IPS-15b (cell line): ENCODE measurements around the gene NFIB.

Experiments
- H3K27me3 ChIP-seq: one replicate; pipeline ENCODE4 v1.6.1; 2013; ENCODE audit warnings: low read length; ENCODE audit not compliant: control insufficient read depth, insufficient read depth
- H3K36me3 ChIP-seq: one replicate; pipeline ENCODE4 v1.6.1; 2013; ENCODE audit warnings: low read length; ENCODE audit not compliant: control insufficient read depth, insufficient read depth
- H3K4me1 ChIP-seq: one replicate; pipeline ENCODE4 v1.6.1; 2013; ENCODE audit warnings: mild to moderate bottlenecking, low read length; ENCODE audit not compliant: control insufficient read depth, insufficient read depth
- H3K4me3 ChIP-seq: one replicate; pipeline ENCODE4 v1.5.1; 2013; ENCODE audit warnings: low read depth, low read length
- H3K9ac ChIP-seq: one replicate; pipeline ENCODE4 v1.6.1; 2013; ENCODE audit warnings: low read depth, mild to moderate bottlenecking, low read length
- H3K9me3 ChIP-seq: one replicate; pipeline ENCODE4 v1.6.1; 2013; ENCODE audit warnings: mild to moderate bottlenecking, low read length; ENCODE audit not compliant: control insufficient read depth, insufficient read depth

NFIB gene

GRCh38 chr9:14308853-14309145 lies 5.1 kb downstream of the NFIB start:
- Histone ChIP-seq H3K9me3 (no peaks in the 10 kb centered on the region), H3K4me1 (peaks cover 3% of the 10 kb centered on the region), H3K27me3 (peaks cover 31% of the 10 kb centered on the region), H3K36me3 (no peaks in the 10 kb centered on the region), H3K9ac (no peak overlapping the region), H3K4me3 (no peak overlapping the region)

DNA sequence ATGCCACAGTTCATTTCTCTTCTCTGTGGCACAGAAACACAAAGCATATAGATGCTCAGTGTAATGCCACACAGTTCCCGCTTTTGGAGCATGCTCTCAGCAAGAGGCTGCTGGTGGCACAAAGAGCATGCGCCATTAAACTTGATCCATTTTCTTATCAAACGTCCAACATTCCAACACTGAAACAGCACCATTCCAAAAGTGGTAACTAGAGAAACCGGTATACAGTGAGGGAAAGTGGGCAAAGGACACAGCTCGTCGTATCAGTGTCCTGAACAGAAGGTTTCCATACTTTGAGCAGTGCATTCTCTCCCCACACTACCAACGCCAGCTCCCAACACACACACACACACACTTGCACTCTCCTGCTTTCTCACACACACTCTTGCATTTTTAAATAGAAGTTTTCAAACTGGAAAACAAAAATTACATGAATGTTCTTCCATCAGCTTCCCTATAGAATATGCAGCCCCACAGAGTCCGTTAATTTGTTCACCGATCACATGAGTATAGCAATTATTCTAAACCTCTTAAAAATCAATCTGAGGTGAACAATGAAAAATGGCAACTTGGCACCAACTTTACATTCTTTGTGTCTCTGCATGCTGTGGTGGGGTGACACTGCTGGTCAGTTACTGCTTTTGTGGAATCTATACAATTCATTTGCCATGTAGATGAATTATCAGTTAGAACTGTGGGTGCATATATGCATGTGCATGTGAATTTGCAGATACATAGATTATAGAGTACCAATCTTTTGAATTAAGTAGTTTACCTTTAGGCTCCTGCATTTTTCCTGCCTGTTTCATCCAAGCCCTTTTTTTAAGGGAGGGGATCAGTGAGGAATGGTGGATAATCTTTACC lies 5.7 kb downstream of the NFIB start:
- peaks cover 3% of the 10 kb centered on the region for H3K4me1 ChIP-seq
- no peak overlapping the region for H3K4me3 ChIP-seq
- no peaks in the 10 kb centered on the region for H3K36me3 ChIP-seq
- no peaks in the 10 kb centered on the region for H3K9me3 ChIP-seq
- peaks cover 28% of the 10 kb centered on the region for H3K27me3 ChIP-seq
- H3K9ac ChIP-seq = no peak overlapping the region

DNA sequence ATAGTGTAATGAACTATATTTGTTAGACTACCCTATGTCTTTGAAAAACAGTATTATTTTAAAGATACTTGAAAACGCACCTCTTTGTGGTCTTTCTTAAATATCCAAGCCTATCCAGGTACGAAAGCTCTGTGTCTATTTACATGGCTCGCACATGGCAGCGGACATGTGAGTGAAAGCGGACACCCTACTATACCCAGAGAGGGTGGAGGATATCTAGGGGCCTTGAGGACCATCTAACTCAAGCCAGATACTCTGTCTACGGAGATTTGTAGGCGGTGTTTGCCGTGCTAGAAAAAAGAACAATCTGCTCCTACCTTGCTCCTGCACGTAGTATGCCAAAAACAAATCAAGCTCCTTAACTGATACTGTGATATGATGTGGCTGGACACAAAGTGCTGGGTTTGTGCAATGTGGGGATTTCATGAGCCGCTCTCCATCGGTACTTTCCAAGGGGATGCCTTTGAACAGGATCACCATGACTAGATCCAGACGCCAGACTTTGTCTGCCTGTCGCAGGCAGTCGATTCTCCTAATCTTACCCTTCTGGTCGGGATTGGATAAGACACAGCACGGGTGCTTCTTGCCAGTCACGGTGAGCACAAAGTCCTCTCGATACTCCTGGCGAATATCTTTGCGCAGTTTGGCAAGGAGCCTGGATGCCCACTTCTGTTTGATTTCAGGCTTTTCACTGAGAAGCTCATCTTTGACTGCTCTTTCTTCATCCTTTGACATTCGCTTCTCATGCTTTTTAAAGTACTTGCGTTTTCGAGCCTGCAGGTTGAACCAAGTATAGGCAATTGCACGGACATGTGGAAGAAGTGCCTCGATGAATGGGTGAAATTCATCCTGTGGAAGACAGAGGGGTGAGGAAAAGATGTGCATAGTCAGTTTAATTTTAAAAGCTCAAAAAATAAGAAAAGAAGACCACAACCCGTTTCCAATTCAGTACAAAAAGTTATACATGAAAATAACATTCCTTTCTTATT lies 7.0 kb downstream of the NFIB start:
- no peaks in the 10 kb centered on the region for H3K4me1 ChIP-seq
- H3K4me3 ChIP-seq = no peak overlapping the region
- H3K36me3 ChIP-seq = no peaks in the 10 kb centered on the region
- H3K27me3 ChIP-seq = peaks cover 18% of the 10 kb centered on the region
- no peaks in the 10 kb centered on the region for H3K9me3 ChIP-seq
- H3K9ac ChIP-seq = no peak overlapping the region

GRCh38 chr9:14306188-14306587 lies 7.8 kb downstream of the NFIB start:
- no peaks in the 10 kb centered on the region for H3K36me3 ChIP-seq
- H3K9me3 ChIP-seq = no peaks in the 10 kb centered on the region
- H3K4me3 ChIP-seq = no peak overlapping the region
- H3K9ac ChIP-seq = no peak overlapping the region
- no peaks in the 10 kb centered on the region for H3K4me1 ChIP-seq
- peaks cover 10% of the 10 kb centered on the region for H3K27me3 ChIP-seq

- Histone ChIP-seq H3K27me3 (no peaks in the 10 kb centered on the region), H3K9ac (no peak overlapping the region), H3K4me3 (no peak overlapping the region), H3K9me3 (no peaks in the 10 kb centered on the region), H3K4me1 (no peaks in the 10 kb centered on the region), H3K36me3 (no peaks in the 10 kb centered on the region)
Measured at GRCh38 chr9:14304259-14304658, 9.7 kb downstream of the NFIB start.

GRCh38 chr9:14303521-14303920 lies 10.4 kb downstream of the NFIB start:
- Histone ChIP-seq H3K4me1 (no peaks in the 10 kb centered on the region), H3K36me3 (no peaks in the 10 kb centered on the region), H3K9me3 (no peaks in the 10 kb centered on the region), H3K9ac (no peak overlapping the region), H3K4me3 (no peak overlapping the region), H3K27me3 (no peaks in the 10 kb centered on the region)

GRCh38 chr9:14303100-14303499 lies 10.8 kb downstream of the NFIB start:
- no peak overlapping the region for H3K9ac ChIP-seq
- H3K27me3 ChIP-seq = no peaks in the 10 kb centered on the region
- no peaks in the 10 kb centered on the region for H3K36me3 ChIP-seq
- no peaks in the 10 kb centered on the region for H3K4me1 ChIP-seq
- no peaks in the 10 kb centered on the region for H3K9me3 ChIP-seq
- no peak overlapping the region for H3K4me3 ChIP-seq

DNA sequence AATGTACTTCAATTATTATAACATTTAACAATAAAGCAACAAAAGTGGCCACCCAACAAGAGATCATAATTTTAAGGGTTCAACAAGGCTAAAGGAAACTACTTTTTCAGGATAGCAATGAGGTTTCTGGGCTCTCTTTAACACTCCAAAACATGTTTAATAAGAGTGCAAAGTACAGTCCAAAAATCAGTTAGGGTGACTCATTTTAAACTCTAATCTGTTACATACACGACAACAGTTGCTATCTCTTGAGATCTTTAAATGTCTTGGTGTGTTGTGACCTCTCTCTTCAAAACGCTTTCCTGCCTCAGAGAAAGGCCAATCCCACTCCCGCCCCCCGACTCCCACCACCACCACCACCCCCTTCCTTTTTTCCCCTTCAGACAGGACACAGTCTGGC lies 11.5 kb downstream of the NFIB start:
- Histone ChIP-seq H3K4me1 (no peaks in the 10 kb centered on the region), H3K36me3 (no peaks in the 10 kb centered on the region), H3K9ac (no peak overlapping the region), H3K9me3 (no peaks in the 10 kb centered on the region), H3K4me3 (no peak overlapping the region), H3K27me3 (no peaks in the 10 kb centered on the region)

DNA sequence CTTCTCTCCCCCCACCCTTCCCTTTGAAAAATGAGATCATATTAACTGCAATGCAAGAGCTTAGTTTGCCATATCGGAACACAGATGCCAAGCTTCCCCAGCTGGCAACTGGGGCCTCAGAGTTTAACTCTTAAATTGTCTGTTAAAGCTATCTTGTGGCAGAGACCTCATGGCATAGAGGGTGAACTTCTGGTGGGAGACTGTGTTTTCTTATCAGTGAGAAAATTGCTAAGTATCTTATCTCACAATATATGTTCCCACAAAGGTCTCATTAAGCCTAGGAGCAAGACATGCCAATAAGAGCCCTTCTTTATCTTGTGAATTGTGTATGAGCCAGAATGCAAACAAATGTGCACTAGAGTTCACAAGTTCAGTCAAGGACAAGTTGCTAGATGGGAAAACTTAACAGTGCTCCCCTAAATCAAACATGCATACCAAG lies 12.3 kb downstream of the NFIB start:
- no peaks in the 10 kb centered on the region for H3K9me3 ChIP-seq
- no peaks in the 10 kb centered on the region for H3K27me3 ChIP-seq
- no peaks in the 10 kb centered on the region for H3K4me1 ChIP-seq
- H3K9ac ChIP-seq = no peak overlapping the region
- H3K36me3 ChIP-seq = no peaks in the 10 kb centered on the region
- no peak overlapping the region for H3K4me3 ChIP-seq

GRCh38 chr9:14301006-14301405 lies 12.9 kb downstream of the NFIB start:
- H3K27me3 ChIP-seq = no peaks in the 10 kb centered on the region
- H3K4me1 ChIP-seq = no peaks in the 10 kb centered on the region
- no peak overlapping the region for H3K9ac ChIP-seq
- no peaks in the 10 kb centered on the region for H3K36me3 ChIP-seq
- H3K4me3 ChIP-seq = no peak overlapping the region
- H3K9me3 ChIP-seq = no peaks in the 10 kb centered on the region

DNA sequence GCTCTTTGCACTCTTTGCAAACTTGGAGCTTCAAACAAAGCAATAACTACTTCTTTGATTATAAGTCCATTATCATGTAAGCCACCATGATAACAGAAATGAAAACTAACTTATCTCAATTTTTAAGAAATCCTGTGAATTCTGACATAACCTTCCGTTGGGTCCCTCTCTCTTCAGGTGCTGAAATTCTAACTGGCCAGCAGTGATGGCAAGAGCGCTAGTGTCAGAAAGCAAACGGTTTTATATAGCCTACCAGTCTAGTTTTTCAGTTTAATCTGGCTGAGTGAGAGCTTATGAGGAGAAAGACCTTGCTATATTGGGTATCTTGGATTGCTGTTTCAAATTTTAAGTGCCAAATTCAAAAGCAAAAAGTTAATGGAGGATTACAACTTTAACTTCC lies 13.4 kb downstream of the NFIB start:
- no peaks in the 10 kb centered on the region for H3K36me3 ChIP-seq
- H3K27me3 ChIP-seq = no peaks in the 10 kb centered on the region
- no peaks in the 10 kb centered on the region for H3K4me1 ChIP-seq
- H3K4me3 ChIP-seq = no peak overlapping the region
- no peaks in the 10 kb centered on the region for H3K9me3 ChIP-seq
- H3K9ac ChIP-seq = no peak overlapping the region

- no peaks in the 10 kb centered on the region for H3K27me3 ChIP-seq
- no peak overlapping the region for H3K9ac ChIP-seq
- no peaks in the 10 kb centered on the region for H3K36me3 ChIP-seq
Measured at GRCh38 chr9:14300040-14300439, 13.9 kb downstream of the NFIB start.

More at GRCh38 chr9:14300040-14300439, 13.9 kb downstream of the NFIB start:
- Histone ChIP-seq H3K4me3 (no peak overlapping the region), H3K9me3 (no peaks in the 10 kb centered on the region), H3K4me1 (no peaks in the 10 kb centered on the region)
